Measurements from ENCODE around the gene PRMT3. TPM values are rescaled to one million over a fixed set of nuclear protein-coding genes. Genes with fewer than 3 reads are reported as not detected.
A peak's percentile ranks its signal among the peaks of the same experiment; 100 is the strongest.

PRMT3 gene
- total and polyA plus RNA-seq, 2 of the 13 experiments (the other 11 are each of a cell fraction or from before 2014, with no cell fraction given) = 9.1 to 27.7 TPM

- TF ChIP-seq PRDM15 (CRISPR knock-in tag; IDR thresholded peaks at IDR 0.05) (no peak), YEATS2 (CRISPR knock-in tag; IDR thresholded peaks at IDR 0.05; ENCODE audit: borderline replicate concordance) (no peak), MAFF (IDR thresholded peaks at IDR 0.05; ENCODE audit: low read depth, low read length) (peak; percentile 44; the same call in 1 of the 2 replicates), FLYWCH1 (CRISPR knock-in tag; IDR thresholded peaks at IDR 0.05) (no peak), ZBTB25 (CRISPR knock-in tag; IDR thresholded peaks at IDR 0.05) (no peak), ZNF432 (CRISPR knock-in tag; IDR thresholded peaks at IDR 0.05; ENCODE audit: borderline replicate concordance) (no peak)
These were observed 19.0 kb downstream of the PRMT3 start (continued) for GRCh38 chr11:20406484-20406883.

GRCh38 chr11:20407344-20407743, 19.8 kb downstream of the PRMT3 start:
- H3K4me1 ChIP-seq (ENCODE audit: insufficient read depth, low read length) = no peaks in the 10 kb centered on the region
- ATAC-seq (no peak), DNase-seq (ENCODE audit: low spot score) (no peak), FAIRE-seq (no peak)
- in situ Hi-C loops (cut with HindIII; ENCODE audit: extremely low pct_ligation_motif_present, low pct_unique_long_range_greater_than_20kb) (no loop called here), intact Hi-C loops (cut with micrococcal nuclease; ENCODE audit: unreplicated experiment) (no loop called here)
- H4K20me1 ChIP-seq (ENCODE audit: insufficient read depth, low read length) = no peaks in the 10 kb centered on the region
- no peaks in the 10 kb centered on the region for H3K79me2 ChIP-seq (ENCODE audit: insufficient read depth, low read length)
- H3K36me3 ChIP-seq (replicated peaks in 1 of 2; ENCODE audit: control insufficient read depth in 1 of 2, insufficient read depth in 2 of 2, low read length in 2 of 2) = peaks cover 1 to 46% of the 10 kb centered on the region in 2 experiments; a peak in 3 of 5 replicates
- H2AFZ ChIP-seq (ENCODE audit: low read length) = no peak overlapping the region
- H3K4me3 ChIP-seq (replicated peaks in 1 of 3; ENCODE audit: insufficient read depth in 1 of 3, low read depth in 2 of 3, low read length in 3 of 3) = no peak overlapping the region
- BruUV-seq (replicated peaks) = no TSS peak
- no peak overlapping the region for H3K9ac ChIP-seq (ENCODE audit: insufficient read depth, low read depth, low read length)
- no peaks in the 10 kb centered on the region for H3K27me3 ChIP-seq (ENCODE audit: control insufficient read depth in 1 of 2, insufficient read depth in 2 of 2, low read length in 2 of 2)
- POLR2A ChIA-PET = no interaction called here
- CTCF ChIA-PET (ENCODE audit: low intra/inter-chr PET ratio, low total read pairs) = no interaction called here
- no peak overlapping the region for H3K4me2 ChIP-seq (ENCODE audit: low read depth, low read length)
- WGBS (ENCODE audit: low lambda C conversion rate) = 60% methylated on average over 3 of the region's 3 CpGs
- H3K9me3 ChIP-seq (ENCODE audit: low read length) = no peaks in the 10 kb centered on the region
- H3K27ac ChIP-seq (ENCODE audit: extremely low read length, insufficient read depth, low read length) = no peak overlapping the region
- TF ChIP-seq ZKSCAN5 (CRISPR knock-in tag; IDR thresholded peaks at IDR 0.05) = no peak
- TF ChIP-seq PAX8 (CRISPR knock-in tag; IDR thresholded peaks at IDR 0.05; ENCODE audit: borderline replicate concordance) = no peak
- TF ChIP-seq GPBP1L1 (CRISPR knock-in tag; IDR thresholded peaks at IDR 0.05) = no peak
- no peak for TF ChIP-seq ZFP1 (CRISPR knock-in tag; IDR thresholded peaks at IDR 0.05)
- no peak for TF ChIP-seq SOX5 (CRISPR knock-in tag; IDR thresholded peaks at IDR 0.05; ENCODE audit: borderline replicate concordance)
- no peak for TF ChIP-seq ZSCAN5A (CRISPR knock-in tag; IDR thresholded peaks at IDR 0.05; ENCODE audit: borderline replicate concordance)
- TF ChIP-seq ZBTB33 (CRISPR knock-in tag; IDR thresholded peaks at IDR 0.05) = no peak
- no peak for TF ChIP-seq ZIK1 (CRISPR knock-in tag; IDR thresholded peaks at IDR 0.05; ENCODE audit: borderline replicate concordance, low read depth)
- no peak for TF ChIP-seq NFE2L1 (CRISPR knock-in tag; IDR thresholded peaks at IDR 0.05; ENCODE audit: borderline replicate concordance)
